ENCODE results near the gene AZI2. TPM values are rescaled to one million over a fixed set of nuclear protein-coding genes. Genes with fewer than 3 reads are reported as not detected.

AZI2 gene
- total and polyA plus RNA-seq, 2 experiments from 2014 or later, result 24.5 to 28.6 TPM

DNA sequence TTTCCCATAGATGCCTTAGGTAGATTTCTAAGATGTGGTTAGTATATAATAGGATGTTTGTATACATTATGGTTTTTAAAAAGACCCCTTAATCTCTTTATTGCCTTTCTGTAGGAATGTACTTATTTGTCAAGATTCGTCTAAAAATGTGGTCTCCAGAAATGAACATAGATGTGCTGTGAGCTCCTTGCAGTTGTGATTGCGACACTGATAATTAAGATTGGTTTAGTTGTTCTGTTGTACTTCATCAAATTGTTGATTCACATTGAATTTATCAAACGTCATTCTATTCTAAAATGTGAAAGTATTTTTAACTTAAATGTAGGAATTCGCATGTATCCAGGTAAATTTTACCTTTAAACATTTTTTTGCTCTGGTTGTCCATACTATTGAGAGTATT is 56.0 kb downstream of the AZI2 start:
- H3K27ac ChIP-seq (ENCODE audit: low read depth), result no peak overlapping the region
- H3K79me2 ChIP-seq (replicated peaks; ENCODE audit: insufficient read depth), result no peaks in the 10 kb centered on the region
- H3K4me3 Mint-ChIP-seq, result no peak overlapping the region
- H3K27me3 ChIP-seq (ENCODE audit: insufficient read depth), result no peaks in the 10 kb centered on the region
- H3K4me3 ChIP-seq, result no peak overlapping the region
- H3F3A ChIP-seq (replicated peaks; ENCODE audit: low read depth), result no peaks in the 10 kb centered on the region
- no peak for ATAC-seq
- H4K20me1 ChIP-seq (replicated peaks; ENCODE audit: insufficient read depth), result no peaks in the 10 kb centered on the region; the same call in 1 of the 2 replicates
- peaks cover 17% of the 10 kb centered on the region; the same call in 2 of the 3 replicates for H3K36me3 Mint-ChIP-seq (ENCODE audit: low read depth)
- H3K9me3 Mint-ChIP-seq, result peaks cover 8% of the 10 kb centered on the region; the same call in 2 of the 3 replicates
- no peak overlapping the region for H3K4me2 ChIP-seq
- H3K4me1 Mint-ChIP-seq, result peaks cover 25% of the 10 kb centered on the region
- no peak overlapping the region for H3K27ac Mint-ChIP-seq
- 0 out of 2 replicates have a peak, but pooled peaks cover 4% of the 10 kb centered on the region for H3K4me1 ChIP-seq (ENCODE audit: insufficient read depth)
- no peak for DNase-seq (ENCODE audit: low spot score)
- no peak for TF ChIP-seq JUNB (IDR thresholded peaks at IDR 0.05; ENCODE audit: unreplicated experiment)
- TF ChIP-seq, protein P1, sequence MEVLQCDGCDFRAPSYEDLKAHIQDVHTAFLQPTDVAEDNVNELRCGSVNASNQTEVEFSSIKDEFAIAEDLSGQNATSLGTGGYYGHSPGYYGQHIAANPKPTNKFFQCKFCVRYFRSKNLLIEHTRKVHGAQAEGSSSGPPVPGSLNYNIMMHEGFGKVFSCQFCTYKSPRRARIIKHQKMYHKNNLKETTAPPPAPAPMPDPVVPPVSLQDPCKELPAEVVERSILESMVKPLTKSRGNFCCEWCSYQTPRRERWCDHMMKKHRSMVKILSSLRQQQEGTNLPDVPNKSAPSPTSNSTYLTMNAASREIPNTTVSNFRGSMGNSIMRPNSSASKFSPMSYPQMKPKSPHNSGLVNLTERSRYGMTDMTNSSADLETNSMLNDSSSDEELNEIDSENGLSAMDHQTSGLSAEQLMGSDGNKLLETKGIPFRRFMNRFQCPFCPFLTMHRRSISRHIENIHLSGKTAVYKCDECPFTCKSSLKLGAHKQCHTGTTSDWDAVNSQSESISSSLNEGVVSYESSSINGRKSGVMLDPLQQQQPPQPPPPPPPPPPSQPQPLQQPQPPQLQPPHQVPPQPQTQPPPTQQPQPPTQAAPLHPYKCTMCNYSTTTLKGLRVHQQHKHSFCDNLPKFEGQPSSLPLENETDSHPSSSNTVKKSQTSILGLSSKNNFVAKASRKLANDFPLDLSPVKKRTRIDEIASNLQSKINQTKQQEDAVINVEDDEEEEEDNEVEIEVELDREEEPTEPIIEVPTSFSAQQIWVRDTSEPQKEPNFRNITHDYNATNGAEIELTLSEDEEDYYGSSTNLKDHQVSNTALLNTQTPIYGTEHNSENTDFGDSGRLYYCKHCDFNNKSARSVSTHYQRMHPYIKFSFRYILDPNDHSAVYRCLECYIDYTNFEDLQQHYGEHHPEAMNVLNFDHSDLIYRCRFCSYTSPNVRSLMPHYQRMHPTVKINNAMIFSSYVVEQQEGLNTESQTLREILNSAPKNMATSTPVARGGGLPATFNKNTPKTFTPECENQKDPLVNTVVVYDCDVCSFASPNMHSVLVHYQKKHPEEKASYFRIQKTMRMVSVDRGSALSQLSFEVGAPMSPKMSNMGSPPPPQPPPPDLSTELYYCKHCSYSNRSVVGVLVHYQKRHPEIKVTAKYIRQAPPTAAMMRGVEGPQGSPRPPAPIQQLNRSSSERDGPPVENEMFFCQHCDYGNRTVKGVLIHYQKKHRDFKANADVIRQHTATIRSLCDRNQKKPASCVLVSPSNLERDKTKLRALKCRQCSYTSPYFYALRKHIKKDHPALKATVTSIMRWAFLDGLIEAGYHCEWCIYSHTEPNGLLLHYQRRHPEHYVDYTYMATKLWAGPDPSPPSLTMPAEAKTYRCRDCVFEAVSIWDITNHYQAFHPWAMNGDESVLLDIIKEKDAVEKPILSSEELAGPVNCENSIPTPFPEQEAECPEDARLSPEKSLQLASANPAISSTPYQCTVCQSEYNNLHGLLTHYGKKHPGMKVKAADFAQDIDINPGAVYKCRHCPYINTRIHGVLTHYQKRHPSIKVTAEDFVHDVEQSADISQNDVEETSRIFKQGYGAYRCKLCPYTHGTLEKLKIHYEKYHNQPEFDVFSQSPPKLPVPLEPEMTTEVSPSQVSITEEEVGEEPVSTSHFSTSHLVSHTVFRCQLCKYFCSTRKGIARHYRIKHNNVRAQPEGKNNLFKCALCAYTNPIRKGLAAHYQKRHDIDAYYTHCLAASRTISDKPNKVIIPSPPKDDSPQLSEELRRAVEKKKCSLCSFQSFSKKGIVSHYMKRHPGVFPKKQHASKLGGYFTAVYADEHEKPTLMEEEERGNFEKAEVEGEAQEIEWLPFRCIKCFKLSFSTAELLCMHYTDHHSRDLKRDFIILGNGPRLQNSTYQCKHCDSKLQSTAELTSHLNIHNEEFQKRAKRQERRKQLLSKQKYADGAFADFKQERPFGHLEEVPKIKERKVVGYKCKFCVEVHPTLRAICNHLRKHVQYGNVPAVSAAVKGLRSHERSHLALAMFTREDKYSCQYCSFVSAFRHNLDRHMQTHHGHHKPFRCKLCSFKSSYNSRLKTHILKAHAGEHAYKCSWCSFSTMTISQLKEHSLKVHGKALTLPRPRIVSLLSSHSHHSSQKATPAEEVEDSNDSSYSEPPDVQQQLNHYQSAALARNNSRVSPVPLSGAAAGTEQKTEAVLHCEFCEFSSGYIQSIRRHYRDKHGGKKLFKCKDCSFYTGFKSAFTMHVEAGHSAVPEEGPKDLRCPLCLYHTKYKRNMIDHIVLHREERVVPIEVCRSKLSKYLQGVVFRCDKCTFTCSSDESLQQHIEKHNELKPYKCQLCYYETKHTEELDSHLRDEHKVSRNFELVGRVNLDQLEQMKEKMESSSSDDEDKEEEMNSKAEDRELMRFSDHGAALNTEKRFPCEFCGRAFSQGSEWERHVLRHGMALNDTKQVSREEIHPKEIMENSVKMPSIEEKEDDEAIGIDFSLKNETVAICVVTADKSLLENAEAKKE (CRISPR knock-in tag; IDR thresholded peaks at IDR 0.05), result no peak
- no peak overlapping the region for H2AFZ ChIP-seq
- H3K27me3 Mint-ChIP-seq (ENCODE audit: insufficient read depth, low read depth, poor library complexity), result no peaks in the 10 kb centered on the region
- H3K36me3 ChIP-seq (ENCODE audit: insufficient read depth), result no peaks in the 10 kb centered on the region
- H3K9me2 ChIP-seq (ENCODE audit: insufficient read depth), result no peaks in the 10 kb centered on the region

DNA sequence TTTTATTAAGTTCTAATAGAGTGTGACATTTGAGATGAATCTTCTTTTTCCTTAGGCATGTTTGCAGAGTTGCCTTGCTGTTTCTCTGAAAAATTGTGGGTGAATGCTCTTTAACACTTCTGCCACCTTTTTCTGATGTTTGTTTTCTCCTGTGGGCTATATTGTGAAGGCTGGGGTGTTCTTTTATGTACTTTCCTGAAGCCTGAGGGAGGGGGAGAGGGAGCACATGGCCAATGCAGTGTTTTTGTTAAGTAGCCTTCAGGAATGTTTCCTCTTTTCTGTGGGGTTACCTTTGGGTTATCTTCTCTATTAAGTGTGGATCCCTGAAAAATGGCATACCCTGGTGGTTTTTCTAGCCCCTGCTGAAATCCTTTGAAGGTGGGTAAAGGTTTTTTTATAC is 57.0 kb downstream of the AZI2 start:
- no peak for TF ChIP-seq EZH2phosphoT487 (IDR thresholded peaks at IDR 0.05; ENCODE audit: unreplicated experiment)
- TF ChIP-seq, protein P2, sequence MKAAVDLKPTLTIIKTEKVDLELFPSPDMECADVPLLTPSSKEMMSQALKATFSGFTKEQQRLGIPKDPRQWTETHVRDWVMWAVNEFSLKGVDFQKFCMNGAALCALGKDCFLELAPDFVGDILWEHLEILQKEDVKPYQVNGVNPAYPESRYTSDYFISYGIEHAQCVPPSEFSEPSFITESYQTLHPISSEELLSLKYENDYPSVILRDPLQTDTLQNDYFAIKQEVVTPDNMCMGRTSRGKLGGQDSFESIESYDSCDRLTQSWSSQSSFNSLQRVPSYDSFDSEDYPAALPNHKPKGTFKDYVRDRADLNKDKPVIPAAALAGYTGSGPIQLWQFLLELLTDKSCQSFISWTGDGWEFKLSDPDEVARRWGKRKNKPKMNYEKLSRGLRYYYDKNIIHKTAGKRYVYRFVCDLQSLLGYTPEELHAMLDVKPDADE (IDR thresholded peaks at IDR 0.05), result no peak
- no peaks in the 10 kb centered on the region for H3K27me3 ChIP-seq (ENCODE audit: insufficient read depth)
- Mint-ChIP-seq H3K4me3 (no peak overlapping the region), H3K27me3 (ENCODE audit: insufficient read depth, low read depth, poor library complexity) (no peaks in the 10 kb centered on the region), H3K36me3 (ENCODE audit: low read depth) (peaks cover 17% of the 10 kb centered on the region; the same call in 2 of the 3 replicates), H3K27ac (peak overlapping the region; percentile 42), H3K9me3 (peaks cover 8% of the 10 kb centered on the region; the same call in 2 of the 3 replicates), H3K4me1 (peaks cover 29% of the 10 kb centered on the region)
- no peaks in the 10 kb centered on the region for H3K36me3 ChIP-seq (ENCODE audit: insufficient read depth)
- no peaks in the 10 kb centered on the region for H3F3A ChIP-seq (replicated peaks; ENCODE audit: low read depth)
- 0 out of 2 replicates have a peak overlapping the region, but pooled peaks have one; percentile 2 for H3K27ac ChIP-seq (ENCODE audit: low read depth)
- no peak overlapping the region for H2AFZ ChIP-seq
- H3K4me1 ChIP-seq (ENCODE audit: insufficient read depth), result 0 out of 2 replicates have a peak, but pooled peaks cover 4% of the 10 kb centered on the region
- no peak overlapping the region for H3K4me2 ChIP-seq
- no peaks in the 10 kb centered on the region; the same call in 1 of the 2 replicates for H4K20me1 ChIP-seq (replicated peaks; ENCODE audit: insufficient read depth)
- ATAC-seq (peak; percentile 78), DNase-seq (ENCODE audit: low spot score) (peak; percentile 48)
- no peaks in the 10 kb centered on the region for H3K9me2 ChIP-seq (ENCODE audit: insufficient read depth)
- no peaks in the 10 kb centered on the region for H3K79me2 ChIP-seq (replicated peaks; ENCODE audit: insufficient read depth)
- H3K4me3 ChIP-seq, result no peak overlapping the region

All from GM23338 (cell line).